SK-N-SH treated with all-trans-retinoic acid at 6 μM for 48 hours (cell line): Measurements from ENCODE around the gene KIAA0319L.

Experiments
- ARNTL ChIP-seq: fragments of 450-650 bp; formaldehyde crosslinking; IDR thresholded peaks from 2 replicates; pipeline ENCODE4 v1.5.0; 2020; ENCODE audit warnings: low read depth, mild to moderate bottlenecking, moderate library complexity, borderline replicate concordance
- BACH2 ChIP-seq: fragments of 250-450 bp; sonication (Bioruptor Pico); IDR thresholded peaks from 2 replicates; pipeline ENCODE4 v1.9.0; 2021; ENCODE audit warnings: mild to moderate bottlenecking, borderline replicate concordance
- POU6F1 ChIP-seq: fragments of 250-450 bp; sonication (Bioruptor Pico); IDR thresholded peaks from 2 replicates; pipeline ENCODE4 v1.8.0; 2021; ENCODE audit warnings: low read depth, mild to moderate bottlenecking, moderate library complexity, borderline replicate concordance
- PPARA ChIP-seq: fragments of 250-450 bp; sonication (Bioruptor Pico); IDR thresholded peaks from 2 replicates; pipeline ENCODE4 v1.5.0; 2020; ENCODE audit warnings: mild to moderate bottlenecking, borderline replicate concordance
- TCF4 ChIP-seq: fragments of 250-450 bp; sonication (Bioruptor Pico); IDR thresholded peaks from 2 replicates; pipeline ENCODE4 v1.8.0; 2021; ENCODE audit warnings: mild to moderate bottlenecking, moderate library complexity, borderline replicate concordance
- ZC3H10 ChIP-seq: fragments of 250-450 bp; sonication (Bioruptor Pico); IDR thresholded peaks from 2 replicates; pipeline ENCODE4 v1.5.1; 2021; ENCODE audit warnings: mild to moderate bottlenecking, moderate library complexity
- ZFP3 ChIP-seq: fragments of 250-450 bp; sonication (Bioruptor Pico); IDR thresholded peaks from 2 replicates; pipeline ENCODE4 v1.5.0; 2020; ENCODE audit warnings: mild to moderate bottlenecking, moderate library complexity
- ZFP30 ChIP-seq: fragments of 450-650 bp; formaldehyde crosslinking; IDR thresholded peaks from 2 replicates; pipeline ENCODE4 v1.5.0; 2022; ENCODE audit warnings: mild to moderate bottlenecking, moderate library complexity
- ZNF8 ChIP-seq: fragments of 450-650 bp; formaldehyde crosslinking; IDR thresholded peaks from 2 replicates; pipeline ENCODE4 v1.5.0; 2020; ENCODE audit warnings: mild to moderate bottlenecking, moderate library complexity
- TF ChIP-seq, protein P1 (sequence below): fragments of 250-450 bp; sonication (Bioruptor Pico); IDR thresholded peaks from 2 replicates; pipeline ENCODE4 v1.5.1; 2020; ENCODE audit warnings: low read depth, mild to moderate bottlenecking, moderate library complexity
- TF ChIP-seq, protein P2 (sequence below): fragments of 250-450 bp; sonication (Bioruptor Pico); IDR thresholded peaks from 2 replicates; pipeline ENCODE4 v1.5.0; 2020; ENCODE audit warnings: mild to moderate bottlenecking, moderate library complexity

GRCh38 chr1:35398739-35399138 is 158.5 kb downstream of the KIAA0319L start:
- TF ChIP-seq ZNF8 (CRISPR knock-in tag) (no peak), POU6F1 (no peak), ZC3H10 (CRISPR knock-in tag) (no peak), ARNTL (CRISPR knock-in tag) (no peak), ZFP30 (CRISPR knock-in tag) (no peak), ZFP3 (no peak), TCF4 (CRISPR knock-in tag) (no peak), BACH2 (CRISPR knock-in tag) (no peak), PPARA (CRISPR knock-in tag) (no peak)
- TF ChIP-seq, protein P1, sequence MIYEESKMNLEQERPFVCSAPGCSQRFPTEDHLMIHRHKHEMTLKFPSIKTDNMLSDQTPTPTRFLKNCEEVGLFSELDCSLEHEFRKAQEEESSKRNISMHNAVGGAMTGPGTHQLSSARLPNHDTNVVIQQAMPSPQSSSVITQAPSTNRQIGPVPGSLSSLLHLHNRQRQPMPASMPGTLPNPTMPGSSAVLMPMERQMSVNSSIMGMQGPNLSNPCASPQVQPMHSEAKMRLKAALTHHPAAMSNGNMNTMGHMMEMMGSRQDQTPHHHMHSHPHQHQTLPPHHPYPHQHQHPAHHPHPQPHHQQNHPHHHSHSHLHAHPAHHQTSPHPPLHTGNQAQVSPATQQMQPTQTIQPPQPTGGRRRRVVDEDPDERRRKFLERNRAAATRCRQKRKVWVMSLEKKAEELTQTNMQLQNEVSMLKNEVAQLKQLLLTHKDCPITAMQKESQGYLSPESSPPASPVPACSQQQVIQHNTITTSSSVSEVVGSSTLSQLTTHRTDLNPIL (CRISPR knock-in tag): no peak
- TF ChIP-seq, protein P2, sequence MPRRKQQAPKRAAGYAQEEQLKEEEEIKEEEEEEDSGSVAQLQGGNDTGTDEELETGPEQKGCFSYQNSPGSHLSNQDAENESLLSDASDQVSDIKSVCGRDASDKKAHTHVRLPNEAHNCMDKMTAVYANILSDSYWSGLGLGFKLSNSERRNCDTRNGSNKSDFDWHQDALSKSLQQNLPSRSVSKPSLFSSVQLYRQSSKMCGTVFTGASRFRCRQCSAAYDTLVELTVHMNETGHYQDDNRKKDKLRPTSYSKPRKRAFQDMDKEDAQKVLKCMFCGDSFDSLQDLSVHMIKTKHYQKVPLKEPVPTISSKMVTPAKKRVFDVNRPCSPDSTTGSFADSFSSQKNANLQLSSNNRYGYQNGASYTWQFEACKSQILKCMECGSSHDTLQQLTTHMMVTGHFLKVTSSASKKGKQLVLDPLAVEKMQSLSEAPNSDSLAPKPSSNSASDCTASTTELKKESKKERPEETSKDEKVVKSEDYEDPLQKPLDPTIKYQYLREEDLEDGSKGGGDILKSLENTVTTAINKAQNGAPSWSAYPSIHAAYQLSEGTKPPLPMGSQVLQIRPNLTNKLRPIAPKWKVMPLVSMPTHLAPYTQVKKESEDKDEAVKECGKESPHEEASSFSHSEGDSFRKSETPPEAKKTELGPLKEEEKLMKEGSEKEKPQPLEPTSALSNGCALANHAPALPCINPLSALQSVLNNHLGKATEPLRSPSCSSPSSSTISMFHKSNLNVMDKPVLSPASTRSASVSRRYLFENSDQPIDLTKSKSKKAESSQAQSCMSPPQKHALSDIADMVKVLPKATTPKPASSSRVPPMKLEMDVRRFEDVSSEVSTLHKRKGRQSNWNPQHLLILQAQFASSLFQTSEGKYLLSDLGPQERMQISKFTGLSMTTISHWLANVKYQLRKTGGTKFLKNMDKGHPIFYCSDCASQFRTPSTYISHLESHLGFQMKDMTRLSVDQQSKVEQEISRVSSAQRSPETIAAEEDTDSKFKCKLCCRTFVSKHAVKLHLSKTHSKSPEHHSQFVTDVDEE: no peak
